ENCODE measurements around the gene CCDC7.

- TF ChIP-seq ZFP30 (CRISPR knock-in tag; IDR thresholded peaks at IDR 0.05) (no peak), ISL1 (CRISPR knock-in tag; IDR thresholded peaks at IDR 0.05) (no peak)
Measured at GRCh38 chr10:32790483-32790882, 344.5 kb downstream of the CCDC7 start.
